IMR-90 (cell line): ENCODE measurements around the gene KBTBD7. TPM values are rescaled to one million over a fixed set of nuclear protein-coding genes. Genes with fewer than 3 reads are reported as not detected.

Experiments
- ATAC-seq: fragments of 200-7000 bp; cut with Tn5 transposase; 2 replicates; pipeline ENCODE4 v1.9.1; 2020; ENCODE audit warnings: low read depth, mild to moderate bottlenecking, moderate library complexity
- BruUV-seq: library from RNA; stranded (reverse); fragments of 400-500 nt; replicated peaks from 2 replicates; lab custom pipeline; 2021; lab: Mats Ljungman, UMichigan
- CTCF ChIA-PET: fragments of 300-600 bp; formaldehyde crosslinking; extraction: SDS; loops from one replicate; lab custom pipeline; 2021; ENCODE audit warnings: antibody characterized with exemption; lab: Yijun Ruan, JAX
- POLR2A ChIA-PET: fragments of 300-600 bp; sonication (Branson Sonifier 250); formaldehyde crosslinking; loops from one replicate; lab custom pipeline; 2022; ENCODE audit warnings: antibody characterized with exemption; ENCODE audit not compliant: unreplicated experiment; lab: Charles Lee
- DNase-seq: peaks from one replicate; pipeline ENCODE4 v3.0.0; 2013
- H2AFZ ChIP-seq: replicated peaks from 2 replicates; pipeline ENCODE3; 2013; ENCODE audit warnings: low read length, mild to moderate bottlenecking; ENCODE audit not compliant: poor library complexity
- H2AK5ac ChIP-seq: 2 replicates; pipeline ENCODE4 v1.6.1; 2013; ENCODE audit warnings: low read depth, low read length, inconsistent platforms
- H2AK9ac ChIP-seq: replicated peaks from 2 replicates; pipeline ENCODE3; 2013; ENCODE audit warnings: mild to moderate bottlenecking, low read depth, low read length, moderate library complexity; ENCODE audit not compliant: poor library complexity
- H2BK120ac ChIP-seq: 2 replicates; pipeline ENCODE4 v1.6.1; 2013; ENCODE audit warnings: low read depth, low read length, inconsistent platforms
- H2BK15ac ChIP-seq: 3 replicates; pipeline ENCODE4 v1.6.1; 2013; ENCODE audit warnings: low read depth, low read length, inconsistent platforms
- H2BK20ac ChIP-seq: 2 replicates; pipeline ENCODE4 v1.6.1; 2013; ENCODE audit warnings: low read depth, mild to moderate bottlenecking, inconsistent platforms, low read length, moderate library complexity
- H2BK5ac ChIP-seq: 2 replicates; pipeline ENCODE4 v1.6.1; 2013; ENCODE audit warnings: mild to moderate bottlenecking, low read depth, low read length, inconsistent platforms; ENCODE audit not compliant: poor library complexity, severe bottlenecking
- H3K14ac ChIP-seq: replicated peaks from 2 replicates; pipeline ENCODE4 v1.6.1; 2013; ENCODE audit warnings: low read depth, low read length, inconsistent platforms
- H3K18ac ChIP-seq: 2 replicates; pipeline ENCODE4 v1.6.1; 2013; ENCODE audit warnings: low read depth, low read length, control low read depth
- H3K23ac ChIP-seq: 2 replicates; pipeline ENCODE4 v1.6.1; 2013; ENCODE audit warnings: low read depth, low read length, inconsistent platforms
- H3K27ac ChIP-seq: 2 replicates; pipeline ENCODE4 v1.5.1; 2013; ENCODE audit warnings: mild to moderate bottlenecking, control low read depth, low read length; ENCODE audit not compliant: insufficient read depth
- H3K27me3 ChIP-seq: 2 replicates; pipeline ENCODE4 v1.6.1; 2013; ENCODE audit warnings: low read length; ENCODE audit not compliant: control insufficient read depth, insufficient read depth
- H3K36me3 ChIP-seq: 2 replicates; pipeline ENCODE4 v1.6.1; 2013; ENCODE audit warnings: low read length, mixed read lengths; ENCODE audit not compliant: control insufficient read depth, insufficient read depth
- H3K4ac ChIP-seq: 2 replicates; pipeline ENCODE4 v1.6.1; 2013; ENCODE audit warnings: low read depth, low read length, inconsistent platforms
- H3K4me1 ChIP-seq: 2 replicates; pipeline ENCODE4 v1.6.1; 2013; ENCODE audit warnings: low read length, mixed read lengths; ENCODE audit not compliant: control insufficient read depth, insufficient read depth
- H3K4me2 ChIP-seq: 2 replicates; pipeline ENCODE4 v1.6.1; 2013; ENCODE audit warnings: low read depth, mild to moderate bottlenecking, control low read depth, low read length, moderate library complexity
- H3K4me3 ChIP-seq: 2 replicates; pipeline ENCODE4 v1.5.1; 2013; ENCODE audit warnings: low read depth, mild to moderate bottlenecking, control low read depth, low read length, moderate library complexity; ENCODE audit not compliant: insufficient read depth
- H3K56ac ChIP-seq: 2 replicates; pipeline ENCODE4 v1.6.1; 2013; ENCODE audit warnings: low read length, inconsistent platforms; ENCODE audit not compliant: insufficient read depth; ENCODE audit errors: extremely low read depth
- H3K79me1 ChIP-seq, 2 experiments: 2 replicates each; pipeline ENCODE4 v1.6.1; 2013; ENCODE audit warnings: low read length in 2 of 2, inconsistent platforms in 1 of 2, low read depth in 1 of 2
- H3K9ac ChIP-seq: 2 replicates; pipeline ENCODE4 v1.6.1; 2013; ENCODE audit warnings: low read depth, low read length, control low read depth
- H3K9me1 ChIP-seq: 2 replicates; pipeline ENCODE4 v1.6.1; 2013; ENCODE audit warnings: low read length, inconsistent platforms; ENCODE audit not compliant: insufficient read depth
- H3K9me3 ChIP-seq: 2 replicates; pipeline ENCODE4 v1.6.1; 2013; ENCODE audit warnings: low read length; ENCODE audit not compliant: control insufficient read depth, insufficient read depth
- H4K20me1 ChIP-seq: 2 replicates; pipeline ENCODE4 v1.6.1; 2013; ENCODE audit warnings: low read length, inconsistent platforms; ENCODE audit not compliant: insufficient read depth
- H4K5ac ChIP-seq: 2 replicates; pipeline ENCODE4 v1.6.1; 2013; ENCODE audit warnings: mild to moderate bottlenecking, low read depth, low read length, control low read depth
- H4K8ac ChIP-seq, 2 experiments: 2 replicates each; pipeline ENCODE4 v1.6.1; 2013; ENCODE audit warnings: low read depth in 2 of 2, low read length in 2 of 2, control low read depth in 1 of 2, inconsistent platforms in 1 of 2
- H4K91ac ChIP-seq: 2 replicates; pipeline ENCODE4 v1.6.1; 2013; ENCODE audit warnings: low read depth, low read length, inconsistent platforms; ENCODE audit not compliant: insufficient read depth
- ELK1 ChIP-seq: fragments of 150-350 bp; IDR thresholded peaks from 2 replicates; pipeline ENCODE4 v1.6.1; 2016; ENCODE audit warnings: low read depth, mild to moderate bottlenecking, low read length, moderate library complexity, borderline replicate concordance
- MAZ ChIP-seq: IDR thresholded peaks from 2 replicates; pipeline ENCODE4 v1.6.1; 2012; ENCODE audit warnings: low read depth, mild to moderate bottlenecking, low read length, improper control_type of control experiment, moderate library complexity, borderline replicate concordance
- NFE2L2 ChIP-seq: fragments of 150-350 bp; IDR thresholded peaks from 2 replicates; pipeline ENCODE4 v1.6.1; 2016; ENCODE audit warnings: low read depth, mild to moderate bottlenecking, low read length
- POLR2A ChIP-seq: IDR thresholded peaks from 2 replicates; pipeline ENCODE4 v1.6.1; 2012; ENCODE audit warnings: mild to moderate bottlenecking, low read depth, low read length
- RAD21 ChIP-seq: IDR thresholded peaks from 2 replicates; pipeline ENCODE4 v1.6.1; 2012; ENCODE audit warnings: low read length, improper control_type of control experiment
- RCOR1 ChIP-seq: IDR thresholded peaks from 2 replicates; pipeline ENCODE4 v1.6.1; 2012; ENCODE audit warnings: mild to moderate bottlenecking, low read length, improper control_type of control experiment; ENCODE audit not compliant: insufficient replicate concordance
- SMC3 ChIP-seq: fragments of 150-350 bp; IDR thresholded peaks from 2 replicates; pipeline ENCODE4 v1.6.1; 2016; ENCODE audit warnings: low read depth, mild to moderate bottlenecking, antibody characterized with exemption, low read length, moderate library complexity
- USF2 ChIP-seq: fragments of 150-350 bp; IDR thresholded peaks from 2 replicates; pipeline ENCODE4 v1.6.1; 2017; ENCODE audit warnings: mild to moderate bottlenecking, antibody characterized with exemption, low read length, low read depth
- WGBS, 2 experiments: methylation state at CpG; one replicate each; pipeline versions ENCODE4 v1.1.5 to v1.1.7; 2013; ENCODE audit warnings: missing lambda C conversion rate in 2 of 2; ENCODE audit not compliant: insufficient read length in 1 of 2; ENCODE audit errors: extremely low coverage in 2 of 2; 5-methylcytosine and 5-hydroxymethylcytosine counted together
- dilution Hi-C: fragments of 300-500 bp; cut with HindIII; formaldehyde crosslinking; loops from one replicate; pipeline ENCODE4 v1.14.3; 2018; ENCODE audit warnings: low sequenced_read_pairs; ENCODE audit not compliant: unreplicated experiment
- in situ Hi-C: fragments of 300-500 bp; cut with MboI; formaldehyde crosslinking; loops from 3 replicates; pipeline ENCODE4 v1.14.3; 2019; ENCODE audit warnings: low sequenced_read_pairs, inconsistent platforms, mixed read lengths
- intact Hi-C: fragments of 100-400 bp; cut with micrococcal nuclease; formaldehyde crosslinking; loops from 2 replicates; pipeline ENCODE4 v1.10.0; 2022
- polyA plus RNA-seq, 3 experiments: library from polyadenylated mRNA; depleted of rRNA; stranded (reverse); fragments of >200 nt; gene quantifications; 2 replicates each; pipeline ENCODE4 v1.2.3, GENCODE V29; 2012; ENCODE audit warnings: low replicate concordance in 1 of 3
- total RNA-seq: library from RNA; depleted of rRNA; stranded (reverse); fragments of >200 nt; gene quantifications from 2 replicates; pipeline ENCODE4 v1.2.3, GENCODE V29; 2012
- TF ChIP-seq, protein P1 (sequence below): conservative IDR thresholded peaks from 2 replicates; pipeline ENCODE4 v1.5.1; 2012; ENCODE audit warnings: mild to moderate bottlenecking, low read depth, low read length, improper control_type of control experiment

KBTBD7 gene
- total and polyA plus RNA-seq, 2 of the 4 experiments (the other 2 are of a cell fraction): 2.1 to 7.9 TPM

DNA sequence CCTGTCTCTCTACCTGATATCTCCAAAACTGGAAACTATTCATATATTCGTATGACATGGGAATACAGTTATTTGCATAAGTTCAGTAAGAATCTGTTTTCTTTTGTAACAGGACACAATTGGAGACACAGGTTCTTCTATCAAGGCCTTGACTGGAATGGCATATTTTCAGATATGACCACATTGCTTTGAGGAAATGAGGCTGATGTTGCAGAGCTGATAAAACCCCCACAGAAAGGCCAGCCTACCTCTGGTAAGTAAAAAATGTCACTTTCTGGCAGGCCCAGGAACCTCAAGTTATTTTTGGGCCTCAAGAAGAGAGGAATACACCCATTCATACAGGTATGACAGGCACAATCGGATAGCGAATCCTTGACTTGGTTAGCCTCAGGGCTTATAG, 32.2 kb downstream of the KBTBD7 start:
- Histone ChIP-seq H2AK9ac (no peak overlapping the region), H3K9me3 (no peaks in the 10 kb centered on the region), H3K4me3 (no peak overlapping the region), H3K9ac (no peak overlapping the region), H3K36me3 (no peaks in the 10 kb centered on the region), H2BK5ac (no peak overlapping the region), H2BK15ac (no peak overlapping the region), H3K79me1 (no peaks in the 10 kb centered on the region), H3K27me3 (no peaks in the 10 kb centered on the region), H2BK120ac (no peak overlapping the region), H4K5ac (no peak overlapping the region), H3K18ac (no peak overlapping the region), H4K20me1 (no peaks in the 10 kb centered on the region), H3K56ac (no peak overlapping the region), H2AK5ac (no peak overlapping the region), H3K23ac (no peak overlapping the region), H2AFZ (no peak overlapping the region), H3K4ac (no peak overlapping the region), H4K91ac (no peak overlapping the region), H3K4me2 (no peak overlapping the region), H2BK20ac (no peak overlapping the region), H3K9me1 (no peaks in the 10 kb centered on the region), H3K4me1 (no peaks in the 10 kb centered on the region), H3K14ac (no peak overlapping the region), H3K27ac (no peak overlapping the region), H4K8ac (no peak overlapping the region)
- POLR2A ChIA-PET: no interaction called here
- no TSS peak for BruUV-seq
- TF ChIP-seq POLR2A (no peak), RCOR1 (no peak), SMC3 (no peak), RAD21 (no peak), ELK1 (no peak), USF2 (no peak), NFE2L2 (no peak), MAZ (no peak)
- TF ChIP-seq, protein P1, sequence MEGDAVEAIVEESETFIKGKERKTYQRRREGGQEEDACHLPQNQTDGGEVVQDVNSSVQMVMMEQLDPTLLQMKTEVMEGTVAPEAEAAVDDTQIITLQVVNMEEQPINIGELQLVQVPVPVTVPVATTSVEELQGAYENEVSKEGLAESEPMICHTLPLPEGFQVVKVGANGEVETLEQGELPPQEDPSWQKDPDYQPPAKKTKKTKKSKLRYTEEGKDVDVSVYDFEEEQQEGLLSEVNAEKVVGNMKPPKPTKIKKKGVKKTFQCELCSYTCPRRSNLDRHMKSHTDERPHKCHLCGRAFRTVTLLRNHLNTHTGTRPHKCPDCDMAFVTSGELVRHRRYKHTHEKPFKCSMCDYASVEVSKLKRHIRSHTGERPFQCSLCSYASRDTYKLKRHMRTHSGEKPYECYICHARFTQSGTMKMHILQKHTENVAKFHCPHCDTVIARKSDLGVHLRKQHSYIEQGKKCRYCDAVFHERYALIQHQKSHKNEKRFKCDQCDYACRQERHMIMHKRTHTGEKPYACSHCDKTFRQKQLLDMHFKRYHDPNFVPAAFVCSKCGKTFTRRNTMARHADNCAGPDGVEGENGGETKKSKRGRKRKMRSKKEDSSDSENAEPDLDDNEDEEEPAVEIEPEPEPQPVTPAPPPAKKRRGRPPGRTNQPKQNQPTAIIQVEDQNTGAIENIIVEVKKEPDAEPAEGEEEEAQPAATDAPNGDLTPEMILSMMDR: no peak
- DNase-seq (no peak), ATAC-seq (no peak)
- intact Hi-C loops: no loop called here
- CTCF ChIA-PET: no interaction called here
- in situ Hi-C loops: no loop called here
- dilution Hi-C loops: no loop called here
- WGBS, 2 experiments: no CpG with 5 or more reads among the region's 3 CpGs
